ENCODE data around the gene DAB1.
"Not testable (repeated sequence)": the region's sequence is repeated elsewhere in the genome, so short reads cannot be mapped to it uniquely, and the experiment has no call there.

DAB1 gene

DNA sequence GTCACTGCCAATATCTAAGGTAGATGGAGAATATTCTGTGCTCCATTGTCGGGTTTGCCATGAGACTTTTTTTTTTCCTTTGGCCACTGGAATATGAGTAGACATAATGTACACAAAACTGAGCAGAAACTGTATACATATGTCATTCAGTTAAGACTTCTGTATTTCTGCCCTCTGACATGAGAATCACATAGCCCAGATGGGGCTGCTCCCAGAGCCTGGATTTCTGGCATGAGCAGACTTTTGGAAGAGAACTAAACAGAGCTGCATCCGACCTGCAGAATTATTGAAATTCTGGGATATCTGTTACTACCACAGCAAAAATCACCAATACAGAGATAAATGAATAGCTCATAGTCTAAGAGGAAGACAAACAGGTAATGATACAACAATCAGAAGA lies 62.3 kb downstream of the DAB1 start:
- no peak for DNase-seq (ENCODE audit: low read depth in 2 of 2)

DNA sequence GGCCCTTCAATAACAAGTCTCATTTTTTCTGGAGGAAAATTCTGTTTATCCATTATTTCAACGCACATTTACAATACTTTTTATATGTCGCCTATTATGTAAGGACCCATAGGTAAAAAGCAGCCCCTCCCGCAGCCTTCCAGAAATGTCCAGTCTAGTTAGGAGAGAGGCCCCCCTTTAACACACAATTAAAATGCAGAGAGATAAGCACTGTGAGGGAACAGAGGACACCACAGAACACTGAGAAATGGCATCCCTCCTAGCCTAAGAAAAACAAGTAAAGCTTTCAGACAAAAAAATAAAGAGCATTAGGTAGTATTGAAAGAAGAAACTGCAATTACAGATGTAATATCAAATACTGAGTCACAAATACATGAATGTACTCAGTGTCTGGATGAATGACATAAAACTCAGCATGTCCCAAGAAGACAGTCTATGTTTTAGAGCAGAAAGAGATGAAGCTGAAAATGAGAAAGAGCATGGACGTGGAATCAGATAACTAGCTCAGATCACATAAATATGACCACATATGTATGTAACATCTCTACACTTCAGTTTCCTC lies 62.9 kb downstream of the DAB1 start:
- DNase-seq (ENCODE audit: low read depth in 2 of 2), result no peak

DNA sequence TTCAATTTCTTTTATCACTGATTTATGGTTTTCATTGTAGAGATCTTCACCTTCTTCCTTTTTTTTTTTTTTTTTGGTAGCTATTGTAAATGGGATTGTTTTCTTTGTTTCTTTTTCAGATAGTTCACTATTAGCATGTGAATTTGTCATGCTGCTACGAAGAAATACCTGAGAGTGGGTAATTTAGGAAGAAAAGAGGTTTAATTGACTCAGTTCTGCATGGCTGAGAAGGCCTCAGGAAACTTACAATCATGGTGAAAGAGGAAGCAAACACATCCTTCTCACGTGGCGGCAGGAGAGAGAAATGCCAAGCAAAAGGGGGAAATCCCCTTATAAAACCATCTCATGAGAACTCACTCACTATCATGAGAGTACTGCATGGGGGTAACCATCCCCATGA lies 66.4 kb downstream of the DAB1 start:
- no peak for DNase-seq (ENCODE audit: low read depth in 2 of 2)

DNA sequence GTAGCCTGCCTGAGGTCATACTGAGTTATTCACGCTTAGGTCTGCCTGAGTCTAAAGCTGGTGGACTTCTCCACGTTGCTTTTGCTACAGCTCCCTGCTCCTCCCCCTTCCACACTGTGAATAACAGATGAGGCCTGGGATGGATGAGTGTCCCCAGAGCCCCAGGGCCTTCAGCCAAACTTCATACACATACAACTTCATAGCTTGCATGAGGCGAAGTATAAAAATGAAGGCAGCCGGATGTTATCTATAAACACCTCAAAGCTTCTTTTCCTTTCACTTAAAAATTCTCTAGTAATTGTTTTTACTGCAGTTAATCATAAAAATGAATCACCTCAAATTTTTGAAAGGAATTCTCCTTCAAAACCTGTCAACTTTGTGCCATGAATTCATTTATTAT lies 70.2 kb downstream of the DAB1 start:
- no peak for DNase-seq (ENCODE audit: low read depth in 2 of 2)

DNA sequence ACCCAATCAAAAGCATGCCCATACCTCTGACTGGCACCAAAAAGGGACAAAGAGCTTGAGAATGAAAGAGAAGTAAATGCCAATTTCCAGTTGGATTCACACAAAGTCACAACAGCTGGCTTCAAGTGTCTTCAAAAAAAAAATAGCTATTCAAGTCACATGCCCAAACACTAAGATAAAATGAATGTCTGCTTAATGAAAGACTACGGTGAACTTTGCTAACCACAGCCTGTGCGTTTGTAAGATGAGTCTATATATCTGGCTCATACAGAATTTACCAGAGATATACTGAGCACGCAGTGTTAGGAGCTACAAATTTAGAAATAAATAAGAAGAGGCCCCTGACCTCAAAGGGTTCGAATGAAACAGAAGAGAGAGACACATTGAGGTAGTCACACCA lies 73.2 kb downstream of the DAB1 start:
- DNase-seq (ENCODE audit: low read depth in 2 of 2), result no peak

DNA sequence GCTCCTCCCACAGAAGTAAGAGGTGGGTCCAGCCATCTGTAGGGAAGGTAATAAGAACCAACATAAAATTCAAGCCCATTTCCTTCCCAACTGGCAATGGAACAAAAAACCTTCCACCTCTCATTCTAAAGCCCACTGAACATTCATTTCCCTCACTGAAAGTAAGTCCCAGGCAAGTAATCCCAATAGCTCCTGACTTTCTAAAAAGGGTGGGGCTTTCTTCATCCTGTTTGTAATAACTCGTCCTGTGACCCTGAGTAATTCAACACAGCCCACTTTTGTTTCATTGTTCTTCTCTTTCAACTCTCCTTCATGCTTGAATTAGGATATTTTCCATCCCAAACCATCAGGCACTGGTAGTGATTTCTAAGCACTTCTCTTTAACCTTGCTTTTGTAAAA lies 74.9 kb downstream of the DAB1 start:
- no peak for DNase-seq (ENCODE audit: low read depth in 2 of 2)

DNA sequence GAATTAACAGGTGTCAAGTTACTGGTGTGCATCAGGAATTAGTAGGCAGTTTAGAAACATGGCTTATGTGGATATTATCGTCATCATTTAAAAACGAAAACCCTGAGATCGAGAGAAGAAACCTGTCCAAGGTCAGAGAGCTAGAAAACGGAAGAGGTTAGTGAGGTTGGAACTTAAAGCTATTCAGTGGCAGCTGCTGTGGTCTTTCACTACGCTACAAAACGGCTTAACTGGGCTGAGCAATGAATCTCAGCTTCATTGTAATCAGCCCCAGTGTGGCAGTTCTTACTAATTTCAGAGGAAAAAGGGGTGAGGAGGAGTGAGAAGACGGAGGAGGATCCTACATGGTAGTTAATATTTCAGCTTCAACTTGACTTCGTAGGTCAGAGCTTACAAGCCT lies 77.9 kb downstream of the DAB1 start:
- DNase-seq (ENCODE audit: low read depth in 2 of 2), result no peak

DNA sequence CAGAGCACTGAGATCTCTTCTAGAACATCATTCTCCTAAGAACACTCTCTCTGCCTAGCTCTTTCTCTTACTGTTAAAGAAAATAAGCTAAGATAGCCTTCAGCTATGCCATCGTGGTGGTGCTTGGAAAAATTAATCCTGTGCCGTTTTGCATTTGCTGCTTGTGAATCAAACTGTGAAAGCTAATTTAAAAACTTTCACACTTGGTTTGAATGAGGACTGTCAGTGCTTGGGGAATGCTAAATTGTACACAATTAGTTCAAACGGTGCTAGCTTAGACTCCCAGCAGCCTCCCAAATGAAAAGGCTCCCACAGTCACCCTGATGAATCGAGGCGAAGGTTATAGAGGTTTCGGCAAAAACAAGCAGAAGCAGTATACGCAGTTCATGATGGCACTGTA lies 79.6 kb downstream of the DAB1 start:
- no peak for DNase-seq (ENCODE audit: low read depth in 2 of 2)

DNA sequence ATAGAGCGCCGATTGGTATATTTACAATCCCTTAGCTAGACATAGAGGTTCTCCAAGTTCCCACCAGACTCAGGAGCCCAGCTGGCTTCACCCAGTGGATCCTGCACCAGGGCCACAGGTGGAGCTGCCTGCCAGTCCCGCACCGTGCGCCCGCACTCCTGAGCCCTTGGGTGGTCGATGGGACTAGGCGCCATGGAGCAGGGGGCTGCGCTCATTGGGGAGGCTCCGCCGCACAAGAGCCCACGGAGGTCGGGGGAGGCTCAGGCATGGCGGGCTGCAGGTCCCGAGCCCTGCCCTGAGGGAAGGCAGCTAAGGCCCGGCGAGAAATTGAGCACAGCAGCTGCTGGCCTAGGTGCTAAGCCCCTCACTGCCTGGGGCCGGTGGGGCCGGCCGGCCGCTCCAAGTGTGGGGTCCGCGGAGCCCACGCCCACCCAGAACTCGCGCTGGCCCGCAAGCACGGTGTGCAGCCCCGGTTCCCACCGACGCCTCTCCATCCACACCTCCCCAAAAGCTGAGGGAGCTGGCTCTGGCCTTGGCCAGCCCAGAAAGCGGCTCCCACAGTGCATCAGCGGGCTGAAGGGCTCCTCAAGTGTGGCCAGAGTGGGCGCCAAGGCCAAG lies 80.5 kb downstream of the DAB1 start:
- not testable (repeated sequence) for DNase-seq (ENCODE audit: low read depth in 2 of 2)

DNA sequence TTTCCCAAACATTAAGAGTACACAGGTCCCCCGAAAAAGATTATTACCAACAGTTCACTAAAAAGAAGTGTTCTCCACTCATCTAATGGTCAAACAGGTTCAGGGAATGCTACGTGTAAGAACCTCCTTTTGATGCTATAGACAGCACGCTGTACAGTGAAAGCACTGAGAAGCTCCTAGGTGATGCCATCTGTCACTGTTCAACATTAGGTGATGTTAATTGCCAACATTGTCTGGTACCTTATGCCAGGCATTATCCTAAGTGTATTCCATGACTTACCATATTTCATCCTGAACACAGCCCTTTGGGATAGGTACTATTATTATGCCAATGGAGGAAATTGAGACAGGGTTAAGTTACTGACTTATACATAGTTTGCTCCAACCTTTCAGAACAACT lies 82.1 kb downstream of the DAB1 start:
- DNase-seq (ENCODE audit: low read depth in 2 of 2), result no peak

DNA sequence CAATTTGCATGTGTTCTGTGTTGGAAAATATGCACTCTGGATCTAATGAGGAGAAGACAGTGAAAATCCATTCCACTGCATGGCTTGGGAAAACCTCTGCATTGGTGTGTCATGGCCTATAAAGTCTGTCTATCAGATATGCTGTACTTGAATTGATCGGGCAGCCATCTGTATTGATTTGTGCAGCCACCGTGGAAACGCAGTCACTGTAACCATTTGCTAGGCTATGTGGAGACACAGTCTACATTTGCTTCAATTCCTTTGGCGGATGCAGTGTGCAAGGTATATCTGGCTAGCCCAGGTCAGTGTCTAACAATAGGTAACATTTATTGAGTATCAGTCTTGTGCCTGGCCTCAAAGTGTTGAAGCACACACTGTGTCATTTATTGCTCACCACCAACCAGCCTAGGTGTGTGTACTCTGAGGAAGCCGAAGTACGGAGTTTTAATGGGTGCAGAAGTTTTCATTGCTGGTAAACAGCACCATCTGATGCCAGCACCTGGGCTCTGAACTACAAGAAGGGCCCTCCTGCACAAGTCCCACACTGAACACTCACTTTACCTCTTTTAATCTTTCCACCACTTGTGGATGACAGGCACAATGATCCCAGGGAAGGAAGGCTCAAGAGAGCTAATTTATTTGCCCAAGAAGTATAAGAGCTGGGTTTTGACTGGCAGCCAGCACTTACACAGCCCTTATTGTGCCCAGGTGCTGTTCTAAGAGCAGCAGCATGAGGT lies 83.4 kb downstream of the DAB1 start:
- no peak for DNase-seq (ENCODE audit: low read depth in 2 of 2)

DNA sequence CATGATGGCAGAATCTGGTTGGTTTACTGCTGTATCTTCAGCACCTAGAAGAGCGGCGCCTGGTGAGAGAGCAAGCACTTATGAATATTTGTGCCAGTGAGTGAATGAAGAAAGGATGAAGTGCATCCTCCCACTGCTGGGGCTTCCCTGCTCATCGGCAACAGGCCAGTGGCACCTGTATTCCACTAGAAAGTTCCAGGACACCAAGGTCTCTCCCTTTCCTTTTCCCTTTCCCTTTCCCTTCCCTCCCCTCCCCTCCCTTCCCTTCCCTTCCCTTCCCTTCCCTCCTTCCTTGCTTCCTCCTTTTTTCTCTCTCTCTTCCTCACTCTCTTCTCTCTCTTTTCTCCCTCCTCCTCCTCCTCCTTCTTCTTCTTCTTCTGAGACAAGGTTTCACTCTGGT lies 86.2 kb downstream of the DAB1 start:
- DNase-seq (ENCODE audit: low read depth in 2 of 2), result no peak

DNA sequence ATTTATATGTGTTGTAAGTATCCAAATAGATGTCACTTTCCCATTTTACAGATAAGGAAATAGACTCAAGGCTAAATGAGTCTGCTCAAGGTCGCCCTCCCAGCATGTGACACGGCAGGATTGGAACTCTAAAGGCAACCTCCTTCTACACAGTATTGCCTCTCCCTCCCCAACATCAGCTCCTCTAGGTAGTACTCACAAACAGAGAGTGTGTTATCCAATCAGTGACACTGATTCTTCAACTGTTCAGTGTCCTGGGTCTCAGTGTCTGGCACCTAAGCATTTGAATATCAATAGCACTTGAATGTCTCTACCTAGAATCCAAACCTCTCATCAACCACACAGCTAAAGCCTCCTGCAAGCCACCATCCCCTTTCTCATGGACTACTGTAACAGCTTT lies 87.1 kb downstream of the DAB1 start:
- no peak for DNase-seq (ENCODE audit: low read depth in 2 of 2)

DNA sequence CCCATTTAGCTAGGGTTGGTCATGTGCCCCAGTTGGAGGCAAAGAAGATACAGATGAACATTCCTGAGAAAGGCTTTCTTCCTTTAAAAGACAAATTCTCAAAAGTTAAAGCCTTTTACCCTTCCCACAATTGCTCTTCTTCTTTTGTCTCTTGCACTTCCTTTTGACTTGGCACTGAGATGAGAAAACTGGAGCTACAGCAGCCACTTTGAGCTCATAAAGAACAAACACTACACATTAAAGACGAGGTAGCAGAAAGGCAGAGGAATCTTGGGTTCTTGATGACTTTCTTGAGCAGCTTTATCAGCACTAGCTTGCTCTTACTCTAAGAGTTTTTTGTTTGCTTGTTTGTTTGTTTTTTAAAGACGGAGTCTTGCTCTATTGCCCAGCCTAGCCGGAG lies 92.2 kb downstream of the DAB1 start:
- DNase-seq (ENCODE audit: low read depth in 2 of 2), result no peak

DNA sequence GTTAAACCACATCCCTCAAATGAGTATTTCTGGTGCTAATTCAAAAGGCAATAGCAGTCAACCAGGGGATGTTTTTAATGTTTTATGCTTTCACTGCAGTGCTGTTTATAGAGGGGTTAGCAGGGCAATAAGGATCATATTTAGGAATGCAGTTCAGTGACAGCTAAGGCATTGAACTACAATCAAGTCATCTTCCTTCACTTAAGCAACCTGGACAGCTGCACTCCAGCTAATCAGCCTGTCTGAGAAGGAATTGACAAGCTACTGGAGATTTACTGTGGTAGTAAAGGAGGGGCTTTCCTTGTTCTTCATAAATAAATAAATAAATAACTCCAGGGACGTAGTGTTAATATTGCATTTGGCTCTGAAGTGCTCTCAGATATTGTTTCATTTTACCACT lies 93.9 kb downstream of the DAB1 start:
- no peak for DNase-seq (ENCODE audit: low read depth in 2 of 2)

DNA sequence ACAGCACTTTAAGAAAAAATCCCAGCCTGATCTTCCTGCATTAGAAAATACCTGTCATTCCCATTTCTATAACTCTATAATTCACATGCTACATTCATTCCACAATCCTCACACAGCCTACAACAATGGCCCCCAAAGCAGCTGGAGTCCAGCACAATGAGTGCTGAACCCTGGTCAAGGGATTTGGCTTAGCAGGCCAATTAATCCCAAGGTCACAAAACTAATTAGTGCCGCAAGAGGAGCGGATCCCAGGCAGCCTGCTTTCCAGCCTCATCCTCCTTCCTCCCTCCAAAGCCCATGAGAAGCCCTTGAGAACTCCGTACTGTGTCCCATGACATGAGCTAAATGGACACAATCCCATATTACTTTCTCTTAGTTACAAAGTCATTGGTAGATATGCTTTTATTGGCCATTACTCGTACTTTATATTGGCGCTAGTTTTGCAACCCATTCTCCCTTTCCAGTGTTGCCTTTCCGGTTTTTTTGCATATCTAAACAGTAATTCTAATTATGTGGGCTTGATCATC lies 94.8 kb downstream of the DAB1 start:
- DNase-seq (ENCODE audit: low read depth in 2 of 2), result no peak

DNA sequence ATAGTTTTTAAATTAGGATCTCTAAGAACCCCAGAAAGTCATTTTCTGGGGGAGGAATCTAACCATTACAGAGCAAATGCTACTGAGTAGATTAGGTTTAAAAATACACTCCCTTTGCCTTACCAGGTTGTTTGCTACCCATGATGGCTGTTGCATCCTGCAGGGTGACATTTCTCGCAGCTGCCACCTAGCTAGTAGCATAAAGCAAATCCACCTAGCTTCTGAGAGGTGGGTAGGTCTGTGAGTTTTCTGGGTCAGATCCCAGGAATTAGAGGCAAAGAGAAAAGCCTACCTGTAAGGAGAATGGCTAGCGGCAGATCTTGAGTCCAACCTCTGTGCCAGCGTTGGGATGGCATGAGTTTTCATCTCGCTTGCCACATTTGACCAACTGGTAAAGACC lies 95.9 kb downstream of the DAB1 start:
- no peak for DNase-seq (ENCODE audit: low read depth in 2 of 2)

DNA sequence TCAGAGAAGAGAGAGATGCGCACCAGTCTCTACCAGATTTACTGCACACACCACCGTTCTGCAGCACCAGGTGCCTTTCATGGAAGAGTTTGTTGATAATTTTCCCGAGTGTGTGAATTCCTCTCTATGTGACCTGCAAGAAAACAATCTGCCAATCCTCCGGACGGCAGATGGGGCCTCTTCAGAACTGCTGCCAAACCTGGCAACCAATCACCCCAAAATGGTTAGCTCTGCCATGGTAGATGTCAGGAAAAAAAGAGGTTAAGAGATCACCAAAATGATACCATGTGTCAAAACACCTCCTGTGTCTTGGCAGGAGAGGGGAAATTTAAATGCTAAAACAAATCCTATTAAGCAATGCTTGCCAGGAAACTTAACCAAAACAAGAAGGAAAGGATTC lies 96.5 kb downstream of the DAB1 start:
- no peak for DNase-seq (ENCODE audit: low read depth in 2 of 2)

DNA sequence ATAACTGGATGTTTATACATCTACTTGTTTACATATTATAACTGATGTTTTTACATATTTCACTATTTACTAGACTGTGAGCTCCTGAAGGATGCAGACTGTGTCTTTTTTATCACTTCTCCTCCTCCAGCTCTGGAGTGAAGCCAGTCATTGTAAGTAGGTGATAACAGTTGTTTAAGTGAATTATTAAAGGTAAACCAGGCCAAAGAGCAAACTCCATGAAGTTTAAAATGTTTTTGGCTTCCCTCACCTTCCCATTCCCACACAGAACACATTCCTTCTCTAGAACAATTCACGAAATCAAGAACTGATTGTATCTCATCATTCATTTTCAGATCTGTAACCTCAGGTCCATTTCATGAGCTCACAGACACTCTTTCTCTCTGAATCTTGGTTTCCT lies 98.3 kb downstream of the DAB1 start:
- no peak for DNase-seq (ENCODE audit: low read depth in 2 of 2)

DNA sequence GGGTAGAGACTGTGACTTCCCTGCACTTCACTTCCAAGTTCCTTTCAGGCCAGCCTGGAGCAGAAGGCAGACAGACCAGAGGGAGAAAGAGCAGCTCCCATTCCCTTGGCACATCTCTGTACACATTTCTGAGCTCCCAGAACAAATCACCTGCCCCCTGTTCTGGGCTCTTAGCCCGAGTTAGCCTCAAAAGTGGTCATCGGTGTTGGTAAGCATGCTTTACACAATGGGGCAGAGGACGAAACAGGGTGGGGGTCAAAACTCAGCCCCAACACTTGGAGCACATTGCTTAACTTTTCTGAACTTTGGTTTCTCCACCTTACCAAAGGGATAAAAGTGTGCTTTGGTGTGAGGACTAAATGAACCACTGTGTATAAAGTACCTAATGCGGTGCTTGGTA lies 98.7 kb downstream of the DAB1 start:
- DNase-seq (ENCODE audit: low read depth in 2 of 2), result no peak

DNA sequence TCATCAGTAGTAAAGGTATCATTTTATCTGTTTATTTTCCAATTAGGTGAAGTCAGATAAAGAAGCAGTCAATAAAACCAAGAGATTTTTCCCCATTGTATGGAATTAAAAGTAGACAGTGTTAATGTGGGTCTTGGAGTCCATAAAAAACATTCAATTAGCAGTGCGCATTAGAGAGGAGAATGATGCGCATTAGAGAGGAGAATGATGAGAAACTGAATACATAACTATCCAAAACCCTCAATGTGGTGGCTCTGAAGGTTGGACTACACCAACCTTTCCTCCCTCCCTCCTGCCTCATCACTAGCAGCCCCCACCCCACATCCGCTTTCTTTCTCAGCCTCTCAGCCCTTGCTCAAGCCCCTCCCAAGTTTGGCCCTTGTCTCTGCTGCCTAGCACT lies 99.5 kb downstream of the DAB1 start:
- no peak for DNase-seq (ENCODE audit: low read depth in 2 of 2)

DNA sequence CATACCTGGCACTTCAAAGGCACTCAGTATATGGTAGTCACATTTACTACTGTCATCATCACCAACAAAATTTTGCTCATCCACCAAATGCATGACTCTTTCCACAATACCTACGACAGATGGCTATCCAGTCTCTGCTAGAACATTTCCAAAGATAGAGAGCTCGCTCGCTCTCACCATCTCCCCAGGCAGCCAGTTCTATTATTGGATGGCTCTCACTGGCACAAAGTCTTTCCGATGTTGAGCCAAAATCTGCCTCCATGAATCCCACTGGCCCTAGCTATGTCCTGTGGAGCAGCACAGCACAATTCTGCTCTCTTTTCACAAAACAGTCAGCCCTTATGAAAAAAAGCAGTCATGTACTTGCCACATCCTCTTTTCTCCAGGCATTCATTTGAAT lies 102.1 kb downstream of the DAB1 start:
- DNase-seq (ENCODE audit: low read depth in 2 of 2), result no peak

DNA sequence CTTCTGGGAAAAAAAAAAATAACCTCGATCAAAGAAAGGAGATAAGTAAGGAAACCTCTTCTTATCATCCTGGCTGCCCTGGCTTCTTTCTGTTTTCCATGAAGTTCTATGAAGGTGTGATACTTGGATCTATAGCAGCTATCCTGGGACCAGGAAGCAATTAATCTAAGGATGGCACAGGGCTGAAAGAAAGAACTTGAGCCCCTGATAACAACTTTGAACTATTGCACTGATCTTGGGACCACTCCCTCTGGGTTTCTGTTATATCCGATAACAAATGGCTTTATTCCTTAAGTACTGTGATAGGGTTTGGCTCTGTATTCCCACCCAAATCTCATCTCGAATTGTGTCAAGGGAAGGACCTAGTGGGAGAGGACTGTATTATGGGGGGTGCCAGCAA lies 104.1 kb downstream of the DAB1 start:
- no peak for DNase-seq (ENCODE audit: low read depth in 2 of 2)
